Measurements from ENCODE around the gene CRISPLD2.

DNA sequence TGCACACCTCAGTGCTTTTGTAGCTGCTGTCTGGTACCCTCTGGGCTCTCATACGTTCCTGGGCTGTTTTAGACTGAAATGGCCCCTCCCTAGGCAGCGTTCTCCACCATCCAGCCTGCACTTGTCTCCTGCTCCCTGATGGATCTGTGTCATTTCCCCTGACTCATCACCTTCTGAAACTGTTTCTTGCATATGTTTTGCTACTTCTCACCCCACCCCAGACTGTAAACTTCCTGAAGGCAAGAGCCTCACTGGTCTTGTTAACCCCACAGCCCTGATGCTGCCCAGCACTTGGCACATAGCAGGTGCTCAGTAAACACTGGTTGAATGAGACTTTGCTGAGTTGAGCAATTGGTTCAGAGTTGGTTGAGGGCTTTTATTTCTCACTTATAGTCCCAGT lies 78.7 kb downstream of the CRISPLD2 start:
- TF ChIP-seq CTCF (IDR thresholded peaks at IDR 0.05; ENCODE audit: low read length), result no peak
- no peak for TF ChIP-seq EZH2 (optimal IDR thresholded peaks at IDR 0.05; ENCODE audit: low read depth, low read length)
